KOPT-K1 (cell line): ENCODE data around the gene KEL.

Source experiments
- H3K27ac ChIP-seq: fragments of 200-600 bp; sonication (generic); 2 replicates; pipeline ENCODE4 v1.5.1; 2016; ENCODE audit warnings: antibody characterized with exemption, mild to moderate bottlenecking, low read depth, low read length; ENCODE audit not compliant: poor library complexity, severe bottlenecking
- H3K36me3 ChIP-seq: fragments of 200-600 bp; sonication (generic); 2 replicates; pipeline ENCODE4 v1.5.1; 2017; ENCODE audit warnings: antibody characterized with exemption, mild to moderate bottlenecking, low read length, moderate library complexity; ENCODE audit not compliant: insufficient read depth
- H3K9me3 ChIP-seq: fragments of 200-600 bp; sonication (generic); 2 replicates; pipeline ENCODE4 v1.5.1; 2017; ENCODE audit warnings: antibody characterized with exemption, low read length, mild to moderate bottlenecking; ENCODE audit not compliant: insufficient read depth, poor library complexity, severe bottlenecking

The KEL gene

GRCh38 chr7:142927085-142927745 lies 34.9 kb downstream of the KEL start:
- H3K36me3 ChIP-seq = no peaks in the 10 kb centered on the region
- no peak overlapping the region for H3K27ac ChIP-seq
- no peaks in the 10 kb centered on the region for H3K9me3 ChIP-seq

- Histone ChIP-seq H3K27ac (no peak overlapping the region), H3K9me3 (no peaks in the 10 kb centered on the region), H3K36me3 (no peaks in the 10 kb centered on the region)
Measured at GRCh38 chr7:142925413-142925812, 36.8 kb downstream of the KEL start.

DNA sequence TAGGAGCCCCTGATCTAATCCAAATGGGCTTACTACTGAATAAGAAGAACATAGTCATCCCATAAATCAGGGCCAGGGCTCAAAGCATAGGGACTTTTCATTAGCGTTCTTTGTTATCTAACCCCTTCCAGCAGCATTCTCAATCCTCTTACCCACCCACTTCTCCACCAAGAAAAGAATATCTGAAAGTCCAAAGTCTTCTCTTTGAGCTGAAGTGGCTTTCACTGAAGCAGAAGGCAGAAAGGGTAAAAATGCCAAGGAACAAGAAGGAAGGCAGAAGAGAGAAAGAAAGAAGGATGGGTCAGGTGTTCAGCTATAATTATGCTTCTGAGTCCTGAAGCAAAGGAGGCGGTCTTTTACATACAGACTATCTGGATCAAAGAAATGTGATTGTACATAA lies 38.8 kb downstream of the KEL start:
- no peaks in the 10 kb centered on the region for H3K9me3 ChIP-seq
- no peaks in the 10 kb centered on the region for H3K36me3 ChIP-seq
- no peak overlapping the region for H3K27ac ChIP-seq

- Histone ChIP-seq H3K36me3 (no peaks in the 10 kb centered on the region), H3K9me3 (no peaks in the 10 kb centered on the region)
Measured at GRCh38 chr7:142919656-142920055, 42.5 kb downstream of the KEL start.

GRCh38 chr7:142918901-142919300 lies 43.3 kb downstream of the KEL start:
- no peaks in the 10 kb centered on the region for H3K9me3 ChIP-seq
- no peaks in the 10 kb centered on the region for H3K36me3 ChIP-seq
- no peak overlapping the region for H3K27ac ChIP-seq

More at GRCh38 chr7:142919656-142920055, 42.5 kb downstream of the KEL start:
- H3K27ac ChIP-seq = no peak overlapping the region

GRCh38 chr7:142917447-142917846 lies 44.7 kb downstream of the KEL start:
- no peaks in the 10 kb centered on the region for H3K36me3 ChIP-seq
- no peak overlapping the region for H3K27ac ChIP-seq
- H3K9me3 ChIP-seq = no peaks in the 10 kb centered on the region

- Histone ChIP-seq H3K36me3 (no peaks in the 10 kb centered on the region), H3K9me3 (no peaks in the 10 kb centered on the region), H3K27ac (no peak overlapping the region)
Measured at GRCh38 chr7:142916508-142916907, 45.7 kb downstream of the KEL start.

- H3K27ac ChIP-seq = no peak overlapping the region
- no peaks in the 10 kb centered on the region for H3K9me3 ChIP-seq
- no peaks in the 10 kb centered on the region for H3K36me3 ChIP-seq
Measured at GRCh38 chr7:142915315-142915714, 46.8 kb downstream of the KEL start.

- Histone ChIP-seq H3K27ac (no peak overlapping the region), H3K36me3 (no peaks in the 10 kb centered on the region), H3K9me3 (no peaks in the 10 kb centered on the region)
Measured at GRCh38 chr7:142914121-142914520, 48.0 kb downstream of the KEL start.

- no peaks in the 10 kb centered on the region for H3K36me3 ChIP-seq
- no peak overlapping the region for H3K27ac ChIP-seq
Measured at GRCh38 chr7:142913566-142913965, 48.6 kb downstream of the KEL start.

GRCh38 chr7:142913051-142913450 lies 49.1 kb downstream of the KEL start:
- H3K27ac ChIP-seq = no peak overlapping the region
- H3K36me3 ChIP-seq = no peaks in the 10 kb centered on the region

More at GRCh38 chr7:142913566-142913965, 48.6 kb downstream of the KEL start:
- no peaks in the 10 kb centered on the region for H3K9me3 ChIP-seq

DNA sequence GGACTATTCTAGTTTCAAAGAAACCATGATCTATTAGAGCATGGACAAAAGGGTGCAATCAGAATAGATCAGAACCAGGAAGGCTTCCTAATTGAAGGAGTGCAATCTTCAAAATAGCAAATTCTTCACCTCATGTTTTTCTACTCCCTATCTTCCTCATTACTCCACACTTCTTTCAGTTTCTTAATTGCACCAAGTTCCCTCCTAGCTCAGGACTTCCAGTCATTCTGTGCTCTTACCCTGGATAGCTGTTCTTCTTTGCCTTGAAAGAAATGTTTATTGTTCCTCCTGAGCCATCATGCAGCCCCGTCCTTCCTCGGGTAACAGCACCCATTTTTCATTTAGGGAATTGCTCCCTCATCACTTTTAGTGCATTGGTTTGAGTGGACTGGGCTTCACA lies 51.7 kb downstream of the KEL start:
- Histone ChIP-seq H3K9me3 (peaks cover 15% of the 10 kb centered on the region), H3K27ac (no peak overlapping the region), H3K36me3 (no peaks in the 10 kb centered on the region)

More at GRCh38 chr7:142913051-142913450, 49.1 kb downstream of the KEL start:
- no peaks in the 10 kb centered on the region for H3K9me3 ChIP-seq

- Histone ChIP-seq H3K36me3 (no peaks in the 10 kb centered on the region), H3K27ac (no peak overlapping the region), H3K9me3 (peaks cover 19% of the 10 kb centered on the region)
Measured at GRCh38 chr7:142910031-142910433, 52.1 kb downstream of the KEL start.

- no peaks in the 10 kb centered on the region for H3K36me3 ChIP-seq
- no peak overlapping the region for H3K27ac ChIP-seq
- peaks cover 27% of the 10 kb centered on the region for H3K9me3 ChIP-seq
Measured at GRCh38 chr7:142908921-142909890, 53.0 kb downstream of the KEL start.

DNA sequence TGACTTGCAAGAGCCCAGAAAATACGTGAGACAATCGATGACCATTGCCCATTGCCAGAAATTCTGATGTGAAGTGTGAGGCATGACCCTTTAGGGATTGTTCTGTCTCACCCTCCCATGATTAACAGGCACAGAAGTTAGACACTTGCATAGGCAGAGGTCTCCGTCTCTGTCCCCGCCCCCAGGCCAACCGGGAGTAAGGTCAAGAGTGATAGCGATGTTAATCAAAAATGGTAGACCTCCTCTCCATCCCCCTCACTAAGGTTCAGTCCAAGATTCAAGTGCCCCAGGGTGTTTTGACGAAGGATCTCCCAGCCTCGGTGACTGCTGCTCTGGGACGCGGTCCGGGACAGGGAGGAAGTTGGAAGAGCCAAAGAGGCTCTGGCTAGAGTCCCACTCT lies 53.9 kb downstream of the KEL start:
- Histone ChIP-seq H3K9me3 (peaks cover 34% of the 10 kb centered on the region), H3K27ac (no peak overlapping the region), H3K36me3 (no peaks in the 10 kb centered on the region)
